ENCODE measurements around the gene CTU2.

- no peak for TF ChIP-seq POLR2A (IDR thresholded peaks at IDR 0.05)
- TF ChIP-seq CTCF (IDR thresholded peaks at IDR 0.05) = no peak
These were observed 13.6 kb downstream of the CTU2 start for GRCh38 chr16:88719933-88720296.

All from esophagus squamous epithelium (tissue), 4 donors.